ENCODE data around the gene KCNT2.

DNA sequence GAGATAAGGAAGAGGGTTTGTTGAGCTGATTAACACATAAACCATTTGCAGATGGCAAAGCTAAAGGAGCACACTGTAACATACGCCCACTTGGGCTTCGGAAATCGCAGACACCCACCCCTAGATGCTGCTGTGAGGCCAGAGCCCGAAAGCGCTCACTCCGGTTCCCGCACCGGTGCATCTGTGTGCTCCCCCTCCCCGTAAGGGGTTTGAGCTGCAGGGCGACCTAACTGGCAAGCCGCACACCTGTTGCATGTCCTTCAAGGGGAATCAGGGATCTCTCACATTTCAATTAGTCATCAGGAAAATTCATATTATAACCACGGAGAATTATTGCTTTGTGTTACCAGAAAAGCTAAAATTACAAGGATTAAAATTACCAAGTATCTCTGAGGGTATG lies 42.2 kb upstream of the KCNT2 start:
- TF ChIP-seq, protein P1, sequence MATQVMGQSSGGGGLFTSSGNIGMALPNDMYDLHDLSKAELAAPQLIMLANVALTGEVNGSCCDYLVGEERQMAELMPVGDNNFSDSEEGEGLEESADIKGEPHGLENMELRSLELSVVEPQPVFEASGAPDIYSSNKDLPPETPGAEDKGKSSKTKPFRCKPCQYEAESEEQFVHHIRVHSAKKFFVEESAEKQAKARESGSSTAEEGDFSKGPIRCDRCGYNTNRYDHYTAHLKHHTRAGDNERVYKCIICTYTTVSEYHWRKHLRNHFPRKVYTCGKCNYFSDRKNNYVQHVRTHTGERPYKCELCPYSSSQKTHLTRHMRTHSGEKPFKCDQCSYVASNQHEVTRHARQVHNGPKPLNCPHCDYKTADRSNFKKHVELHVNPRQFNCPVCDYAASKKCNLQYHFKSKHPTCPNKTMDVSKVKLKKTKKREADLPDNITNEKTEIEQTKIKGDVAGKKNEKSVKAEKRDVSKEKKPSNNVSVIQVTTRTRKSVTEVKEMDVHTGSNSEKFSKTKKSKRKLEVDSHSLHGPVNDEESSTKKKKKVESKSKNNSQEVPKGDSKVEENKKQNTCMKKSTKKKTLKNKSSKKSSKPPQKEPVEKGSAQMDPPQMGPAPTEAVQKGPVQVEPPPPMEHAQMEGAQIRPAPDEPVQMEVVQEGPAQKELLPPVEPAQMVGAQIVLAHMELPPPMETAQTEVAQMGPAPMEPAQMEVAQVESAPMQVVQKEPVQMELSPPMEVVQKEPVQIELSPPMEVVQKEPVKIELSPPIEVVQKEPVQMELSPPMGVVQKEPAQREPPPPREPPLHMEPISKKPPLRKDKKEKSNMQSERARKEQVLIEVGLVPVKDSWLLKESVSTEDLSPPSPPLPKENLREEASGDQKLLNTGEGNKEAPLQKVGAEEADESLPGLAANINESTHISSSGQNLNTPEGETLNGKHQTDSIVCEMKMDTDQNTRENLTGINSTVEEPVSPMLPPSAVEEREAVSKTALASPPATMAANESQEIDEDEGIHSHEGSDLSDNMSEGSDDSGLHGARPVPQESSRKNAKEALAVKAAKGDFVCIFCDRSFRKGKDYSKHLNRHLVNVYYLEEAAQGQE (IDR thresholded peaks at IDR 0.05; ENCODE audit: low read depth) = no peak
- TF ChIP-seq, protein P2, sequence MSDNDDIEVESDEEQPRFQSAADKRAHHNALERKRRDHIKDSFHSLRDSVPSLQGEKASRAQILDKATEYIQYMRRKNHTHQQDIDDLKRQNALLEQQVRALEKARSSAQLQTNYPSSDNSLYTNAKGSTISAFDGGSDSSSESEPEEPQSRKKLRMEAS (IDR thresholded peaks at IDR 0.05) = no peak
- TF ChIP-seq CEBPB (IDR thresholded peaks at IDR 0.05) = no peak
- TF ChIP-seq NFIC (IDR thresholded peaks at IDR 0.05) = no peak
- TF ChIP-seq RAD21 (IDR thresholded peaks at IDR 0.05; ENCODE audit: low read depth) = no peak
- TF ChIP-seq EP300 (IDR thresholded peaks at IDR 0.05; ENCODE audit: borderline replicate concordance) = no peak
- TF ChIP-seq TCF12 (IDR thresholded peaks at IDR 0.05; ENCODE audit: low read depth) = no peak
- no peak for TF ChIP-seq CREB1 (IDR thresholded peaks at IDR 0.05; ENCODE audit: low read depth)
- TF ChIP-seq EGR1 (IDR thresholded peaks at IDR 0.05) = no peak
- TF ChIP-seq TAF1 (IDR thresholded peaks at IDR 0.05; ENCODE audit: low read depth) = no peak
- no peak for TF ChIP-seq ZBTB7A (IDR thresholded peaks at IDR 0.05; ENCODE audit: low read depth)
- TF ChIP-seq, protein P3, sequence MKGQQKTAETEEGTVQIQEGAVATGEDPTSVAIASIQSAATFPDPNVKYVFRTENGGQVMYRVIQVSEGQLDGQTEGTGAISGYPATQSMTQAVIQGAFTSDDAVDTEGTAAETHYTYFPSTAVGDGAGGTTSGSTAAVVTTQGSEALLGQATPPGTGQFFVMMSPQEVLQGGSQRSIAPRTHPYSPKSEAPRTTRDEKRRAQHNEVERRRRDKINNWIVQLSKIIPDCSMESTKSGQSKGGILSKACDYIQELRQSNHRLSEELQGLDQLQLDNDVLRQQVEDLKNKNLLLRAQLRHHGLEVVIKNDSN (IDR thresholded peaks at IDR 0.05) = no peak
- TF ChIP-seq YY1 (IDR thresholded peaks at IDR 0.05; ENCODE audit: low read depth) = no peak
